ENCODE results near the gene CARMIL1. TPM values are rescaled to one million over a fixed set of nuclear protein-coding genes. Genes with fewer than 3 reads are reported as not detected.
A peak's percentile ranks its signal among the peaks of the same experiment; 100 is the strongest.

CARMIL1 gene
- total and polyA plus RNA-seq, 7 experiments from 2014 or later = 2.2 to 12.8 (median 9.3) TPM

GRCh38 chr6:25612666-25613065 lies 333.5 kb downstream of the CARMIL1 start:
- CTCF ChIA-PET = no interaction called here
- Mint-ChIP-seq H3K4me3 (no peak overlapping the region), H3K36me3 (peaks cover 0 to 54% (median 23%) of the 10 kb centered on the region in 5 donors), H3K4me1 (no peaks in the 10 kb centered on the region), H3K27ac (peak overlapping the region in 1 of 9 donors; percentile 41), H3K27me3 (no peaks in the 10 kb centered on the region), H3K9me3 (no peaks in the 10 kb centered on the region)
- POLR2A ChIA-PET = no interaction called here
- intact Hi-C loops (cut with micrococcal nuclease) = loop anchor here in 1 of 2 donors (10.0 kb wide), 1 partner anchor 382 kb away; no protein-coding TSS in a partner anchor
- Histone ChIP-seq H3K27ac (ENCODE audit: low read depth, low read length) (no peak overlapping the region), H3K4me3 (ENCODE audit: low read length) (no peak overlapping the region), H3K4me1 (ENCODE audit: control insufficient read depth in 2 of 2, insufficient read depth in 2 of 2, low read length in 2 of 2) (no peaks in the 10 kb centered on the region), H3K36me3 (ENCODE audit: control insufficient read depth in 2 of 3, insufficient read depth in 3 of 3, low read length in 3 of 3) (peaks cover 0 to 31% (median 0%) of the 10 kb centered on the region in 3 experiments), H3K27me3 (ENCODE audit: control insufficient read depth in 2 of 2, insufficient read depth in 2 of 2, low read length in 2 of 2) (no peaks in the 10 kb centered on the region), H3K9me3 (ENCODE audit: control insufficient read depth in 2 of 3, low read length in 3 of 3) (no peaks in the 10 kb centered on the region)
- ATAC-seq (no peak), DNase-seq (no peak)

GRCh38 chr6:25613415-25613814 lies 334.2 kb downstream of the CARMIL1 start:
- Histone ChIP-seq H3K36me3 (ENCODE audit: control insufficient read depth in 2 of 3, insufficient read depth in 3 of 3, low read length in 3 of 3) (peaks cover 0 to 31% (median 0%) of the 10 kb centered on the region in 3 experiments), H3K27ac (ENCODE audit: low read depth, low read length) (no peak overlapping the region), H3K4me1 (ENCODE audit: control insufficient read depth in 2 of 2, insufficient read depth in 2 of 2, low read length in 2 of 2) (no peaks in the 10 kb centered on the region), H3K27me3 (ENCODE audit: control insufficient read depth in 2 of 2, insufficient read depth in 2 of 2, low read length in 2 of 2) (no peaks in the 10 kb centered on the region), H3K4me3 (ENCODE audit: low read length) (no peak overlapping the region), H3K9me3 (ENCODE audit: control insufficient read depth in 2 of 3, low read length in 3 of 3) (no peaks in the 10 kb centered on the region)
- ChIA-PET CTCF (no interaction called here), POLR2A (no interaction called here)
- Mint-ChIP-seq H3K27me3 (no peaks in the 10 kb centered on the region), H3K9me3 (no peaks in the 10 kb centered on the region), H3K4me3 (no peak overlapping the region), H3K4me1 (no peaks in the 10 kb centered on the region), H3K36me3 (peaks cover 0 to 51% (median 19%) of the 10 kb centered on the region in 5 donors), H3K27ac (no peak overlapping the region)
- DNase-seq = no peak
- intact Hi-C loops (cut with micrococcal nuclease) = loop anchor here in 1 of 2 donors (10.0 kb wide), 1 partner anchor 381 kb away; no protein-coding TSS in a partner anchor
- no peak for ATAC-seq

- no peaks in the 10 kb centered on the region for H3K9me3 Mint-ChIP-seq
- ChIA-PET POLR2A (interaction anchor here (0.6 kb wide), 1 partner anchor 180 kb away, joined by 3 read pairs; no protein-coding TSS in a partner anchor), CTCF (interaction anchor here (1.0 kb wide), 1 partner anchor 12 kb away, joined by 3 read pairs; no protein-coding TSS in a partner anchor)
- H3K36me3 Mint-ChIP-seq = peaks cover 0 to 48% (median 19%) of the 10 kb centered on the region in 5 donors
- Histone ChIP-seq H3K27ac (ENCODE audit: low read depth, low read length) (no peak overlapping the region), H3K4me1 (ENCODE audit: control insufficient read depth in 2 of 2, insufficient read depth in 2 of 2, low read length in 2 of 2) (no peaks in the 10 kb centered on the region), H3K27me3 (ENCODE audit: control insufficient read depth in 2 of 2, insufficient read depth in 2 of 2, low read length in 2 of 2) (no peaks in the 10 kb centered on the region), H3K36me3 (ENCODE audit: control insufficient read depth in 2 of 3, insufficient read depth in 3 of 3, low read length in 3 of 3) (peaks cover 0 to 27% (median 0%) of the 10 kb centered on the region in 3 experiments), H3K4me3 (ENCODE audit: low read length) (no peak overlapping the region), H3K9me3 (ENCODE audit: control insufficient read depth in 2 of 3, low read length in 3 of 3) (no peaks in the 10 kb centered on the region)
- H3K4me3 Mint-ChIP-seq = no peak overlapping the region
- ATAC-seq (no peak), DNase-seq (no peak)
- no peaks in the 10 kb centered on the region for H3K4me1 Mint-ChIP-seq
- H3K27ac Mint-ChIP-seq = no peak overlapping the region
- H3K27me3 Mint-ChIP-seq = no peaks in the 10 kb centered on the region
- intact Hi-C loops (cut with micrococcal nuclease) = loop anchor here in 1 of 2 donors (10.0 kb wide), 1 partner anchor 381 kb away; no protein-coding TSS in a partner anchor
Observed at GRCh38 chr6:25614052-25614451, 334.9 kb downstream of the CARMIL1 start.

- H3K27ac ChIP-seq (ENCODE audit: low read depth, low read length) = no peak overlapping the region
- H3K27ac Mint-ChIP-seq = no peak overlapping the region
- H3K36me3 Mint-ChIP-seq = peaks cover 0 to 44% (median 10%) of the 10 kb centered on the region in 5 donors
- H3K36me3 ChIP-seq (ENCODE audit: control insufficient read depth in 2 of 3, insufficient read depth in 3 of 3, low read length in 3 of 3) = peaks cover 0 to 19% (median 0%) of the 10 kb centered on the region in 3 experiments
- no peaks in the 10 kb centered on the region for H3K9me3 ChIP-seq (ENCODE audit: control insufficient read depth in 2 of 3, low read length in 3 of 3)
- H3K4me3 Mint-ChIP-seq = no peak overlapping the region
- no peaks in the 10 kb centered on the region for H3K27me3 ChIP-seq (ENCODE audit: control insufficient read depth in 2 of 2, insufficient read depth in 2 of 2, low read length in 2 of 2)
- no peaks in the 10 kb centered on the region for H3K4me1 ChIP-seq (ENCODE audit: control insufficient read depth in 2 of 2, insufficient read depth in 2 of 2, low read length in 2 of 2)
- ATAC-seq (no peak), DNase-seq (no peak)
- CTCF ChIA-PET = no interaction called here
- POLR2A ChIA-PET = no interaction called here
- H3K4me3 ChIP-seq (ENCODE audit: low read length) = no peak overlapping the region
- no peaks in the 10 kb centered on the region for H3K9me3 Mint-ChIP-seq
- peaks cover 0 to 2% (median 0%) of the 10 kb centered on the region in 5 donors for H3K27me3 Mint-ChIP-seq
- no peaks in the 10 kb centered on the region for H3K4me1 Mint-ChIP-seq
- intact Hi-C loops (cut with micrococcal nuclease) = loop anchor here in 1 of 2 donors (10.0 kb wide), 1 partner anchor 379 kb away; no protein-coding TSS in a partner anchor
Observed at GRCh38 chr6:25615471-25615870, 336.3 kb downstream of the CARMIL1 start.

- ChIA-PET POLR2A (no interaction called here), CTCF (no interaction called here)
- Mint-ChIP-seq H3K4me3 (no peak overlapping the region), H3K4me1 (no peaks in the 10 kb centered on the region), H3K36me3 (peaks cover 0 to 33% (median 0%) of the 10 kb centered on the region in 5 donors), H3K27me3 (peaks cover 0 to 2% (median 0%) of the 10 kb centered on the region in 5 donors), H3K9me3 (no peaks in the 10 kb centered on the region), H3K27ac (no peak overlapping the region)
- Histone ChIP-seq H3K27me3 (ENCODE audit: control insufficient read depth in 2 of 2, insufficient read depth in 2 of 2, low read length in 2 of 2) (no peaks in the 10 kb centered on the region), H3K4me3 (ENCODE audit: low read length) (no peak overlapping the region), H3K27ac (ENCODE audit: low read depth, low read length) (no peak overlapping the region), H3K4me1 (ENCODE audit: control insufficient read depth in 2 of 2, insufficient read depth in 2 of 2, low read length in 2 of 2) (no peaks in the 10 kb centered on the region), H3K9me3 (ENCODE audit: control insufficient read depth in 2 of 3, low read length in 3 of 3) (no peaks in the 10 kb centered on the region), H3K36me3 (ENCODE audit: control insufficient read depth in 2 of 3, insufficient read depth in 3 of 3, low read length in 3 of 3) (peaks cover 0 to 8% (median 0%) of the 10 kb centered on the region in 3 experiments)
- intact Hi-C loops (cut with micrococcal nuclease) = loop anchor here in 1 of 2 donors (10.0 kb wide), 1 partner anchor 377 kb away; no protein-coding TSS in a partner anchor
- ATAC-seq (no peak), DNase-seq (no peak)
Observed at GRCh38 chr6:25617997-25618396, 338.8 kb downstream of the CARMIL1 start.

GRCh38 chr6:25619217-25619616 lies 340.0 kb downstream of the CARMIL1 start:
- Mint-ChIP-seq H3K27ac (no peak overlapping the region), H3K9me3 (no peaks in the 10 kb centered on the region), H3K4me3 (no peak overlapping the region), H3K36me3 (peaks cover 0 to 21% (median 0%) of the 10 kb centered on the region in 5 donors), H3K4me1 (peaks cover 0 to 6% (median 0%) of the 10 kb centered on the region in 7 donors), H3K27me3 (peaks cover 0 to 5% (median 0%) of the 10 kb centered on the region in 5 donors)
- H3K9me3 ChIP-seq (ENCODE audit: control insufficient read depth in 2 of 3, low read length in 3 of 3) = no peaks in the 10 kb centered on the region
- intact Hi-C loops (cut with micrococcal nuclease) = loop anchor here in 1 of 2 donors (10.0 kb wide), 1 partner anchor 376 kb away; no protein-coding TSS in a partner anchor
- ChIA-PET CTCF (interaction anchor here (0.7 kb wide), 1 partner anchor 1791 kb away, joined by 4 read pairs; no protein-coding TSS in a partner anchor), POLR2A (no interaction called here)
- no peak for ATAC-seq
- no peak overlapping the region for H3K4me3 ChIP-seq (ENCODE audit: low read length)
- no peak for DNase-seq
- H3K27ac ChIP-seq (ENCODE audit: low read depth, low read length) = no peak overlapping the region
- no peaks in the 10 kb centered on the region for H3K27me3 ChIP-seq (ENCODE audit: control insufficient read depth in 2 of 2, insufficient read depth in 2 of 2, low read length in 2 of 2)
- H3K4me1 ChIP-seq (ENCODE audit: control insufficient read depth in 2 of 2, insufficient read depth in 2 of 2, low read length in 2 of 2) = no peaks in the 10 kb centered on the region
- H3K36me3 ChIP-seq (ENCODE audit: control insufficient read depth in 2 of 3, insufficient read depth in 3 of 3, low read length in 3 of 3) = no peaks in the 10 kb centered on the region

GRCh38 chr6:25620391-25620790 lies 341.2 kb downstream of the CARMIL1 start:
- Mint-ChIP-seq H3K27ac (no peak overlapping the region), H3K27me3 (peaks cover 0 to 5% (median 0%) of the 10 kb centered on the region in 5 donors), H3K9me3 (no peaks in the 10 kb centered on the region), H3K36me3 (peaks cover 0 to 20% (median 0%) of the 10 kb centered on the region in 5 donors), H3K4me3 (no peak overlapping the region), H3K4me1 (peaks cover 0 to 7% (median 0%) of the 10 kb centered on the region in 7 donors)
- Histone ChIP-seq H3K36me3 (ENCODE audit: control insufficient read depth in 2 of 3, insufficient read depth in 3 of 3, low read length in 3 of 3) (no peaks in the 10 kb centered on the region), H3K4me3 (ENCODE audit: low read length) (no peak overlapping the region), H3K9me3 (ENCODE audit: control insufficient read depth in 2 of 3, low read length in 3 of 3) (no peaks in the 10 kb centered on the region), H3K27ac (ENCODE audit: low read depth, low read length) (no peak overlapping the region), H3K4me1 (ENCODE audit: control insufficient read depth in 2 of 2, insufficient read depth in 2 of 2, low read length in 2 of 2) (no peaks in the 10 kb centered on the region), H3K27me3 (ENCODE audit: control insufficient read depth in 2 of 2, insufficient read depth in 2 of 2, low read length in 2 of 2) (no peaks in the 10 kb centered on the region)
- DNase-seq (no peak), ATAC-seq (no peak)
- ChIA-PET POLR2A (no interaction called here), CTCF (no interaction called here)
- intact Hi-C loops (cut with micrococcal nuclease) = no loop called here

Measured in naive thymus-derived CD4-positive, alpha-beta T cell (primary cell).